K562 (cell line): ENCODE results near the gene PHF12. TPM values are rescaled to one million over a fixed set of nuclear protein-coding genes. Genes with fewer than 3 reads are reported as not detected.
A peak's percentile ranks its signal among the peaks of the same experiment; 100 is the strongest.

Experiments used
- ATAC-seq: fragments of 200-7000 bp; cut with Tn5 transposase; 3 replicates; pipeline ENCODE4 v1.9.1; 2020; ENCODE audit warnings: moderate library complexity
- BruUV-seq: library from RNA; stranded (reverse); fragments of 400-500 nt; replicated peaks from 2 replicates; lab custom pipeline; 2021; lab: Mats Ljungman, UMichigan
- CTCF ChIA-PET: fragments of 300-600 bp; formaldehyde crosslinking; extraction: SDS; loops from one replicate; lab custom pipeline; 2021; ENCODE audit warnings: low intra/inter-chr PET ratio; lab: Yijun Ruan, JAX
- POLR2A ChIA-PET: fragments of 300-600, 350-650 bp; sonication (Branson Sonifier 250); formaldehyde crosslinking; extraction: SDS; loops from one replicate; lab custom pipeline; 2021; ENCODE audit warnings: antibody characterized with exemption, inconsistent platforms; lab: Yijun Ruan, JAX
- DNase-seq, 4 experiments: peaks; one replicate each; pipeline versions ENCODE4 v3.0.0 to v3.0.0-alpha.2; 2011 to 2018; ENCODE audit warnings: low spot score in 3 of 4, mixed read lengths in 3 of 4; ENCODE audit errors: extremely low read depth in 1 of 4
- FAIRE-seq: peaks from 2 replicates; lab custom pipeline; 2011; peaks lifted over from hg19 to GRCh38; lab: Jason Lieb, UNC
- H2AFZ ChIP-seq: 2 replicates; pipeline ENCODE4 v1.6.0; 2011; ENCODE audit warnings: low read depth, low read length, control low read depth, inconsistent platforms
- H3K27ac ChIP-seq: fragments of 200-600 bp; 3 replicates; pipeline ENCODE4 v1.8.0; 2011; ENCODE audit warnings: low read depth, mild to moderate bottlenecking, control low read depth, inconsistent platforms, low read length, moderate library complexity, mixed read lengths; ENCODE audit errors: extremely low read depth
- H3K27me3 ChIP-seq, 2 experiments: fragments of 300-600 bp in 1 of 2; 2 replicates in 1 of 2; 3 replicates in 1 of 2; pipeline versions ENCODE4 v1.6.0 to v1.8.0; 2011; ENCODE audit warnings: inconsistent platforms in 2 of 2, low read length in 2 of 2, mild to moderate bottlenecking in 1 of 2, mixed read lengths in 1 of 2, moderate library complexity in 1 of 2; ENCODE audit not compliant: control insufficient read depth in 2 of 2, insufficient read depth in 2 of 2
- H3K36me3 ChIP-seq: fragments of 300-600 bp; 3 replicates; pipeline ENCODE4 v1.8.0; 2011; ENCODE audit warnings: mild to moderate bottlenecking, low read length, inconsistent platforms; ENCODE audit not compliant: control insufficient read depth, insufficient read depth
- H3K4me1 ChIP-seq, 2 experiments: fragments of 200-600 bp in 1 of 2; replicated peaks in 1 of 2; 2 replicates in 1 of 2; 3 replicates in 1 of 2; pipeline versions ENCODE4 v1.5.1 to v1.8.0; 2011; ENCODE audit warnings: inconsistent platforms in 2 of 2, low read length in 2 of 2, mild to moderate bottlenecking in 1 of 2, mixed read lengths in 1 of 2, moderate library complexity in 1 of 2; ENCODE audit not compliant: control insufficient read depth in 2 of 2, insufficient read depth in 2 of 2
- H3K4me2 ChIP-seq: 2 replicates; pipeline ENCODE4 v1.6.1; 2011; ENCODE audit warnings: low read length, control low read depth, inconsistent platforms, mixed read lengths; ENCODE audit not compliant: insufficient read depth
- H3K4me3 ChIP-seq: fragments of 200-600 bp; sonication (generic), shearing (Covaris generic); 2 replicates; pipeline ENCODE4 v1.5.1; 2016; ENCODE audit warnings: control low read depth, inconsistent platforms
- H3K79me2 ChIP-seq: fragments of 200-600 bp; 3 replicates; pipeline ENCODE4 v1.8.0; 2011; ENCODE audit warnings: low read length, inconsistent platforms; ENCODE audit not compliant: control insufficient read depth, insufficient read depth
- H3K9ac ChIP-seq, 2 experiments: 2 replicates each; pipeline versions ENCODE4 v1.6.0 to v1.6.1; 2011; ENCODE audit warnings: low read depth in 2 of 2, low read length in 2 of 2, control low read depth in 1 of 2, inconsistent platforms in 1 of 2, mild to moderate bottlenecking in 1 of 2, mixed read lengths in 1 of 2; ENCODE audit not compliant: insufficient read depth in 1 of 2
- H3K9me1 ChIP-seq: one replicate; pipeline ENCODE4 v1.6.0; 2011; ENCODE audit warnings: inconsistent platforms, mild to moderate bottlenecking, low read length, moderate library complexity; ENCODE audit not compliant: control insufficient read depth, insufficient read depth
- H3K9me3 ChIP-seq: replicated peaks from 2 replicates; pipeline ENCODE4 v1.5.1; 2011; ENCODE audit warnings: low read depth, low read length, inconsistent platforms; ENCODE audit not compliant: control insufficient read depth, insufficient read depth
- H4K20me1 ChIP-seq: replicated peaks from 2 replicates; pipeline ENCODE4 v1.6.1; 2011; ENCODE audit warnings: low read length, inconsistent platforms, mixed read lengths; ENCODE audit not compliant: control insufficient read depth, insufficient read depth
- BCOR ChIP-seq: fragments of 450-650 bp; IDR thresholded peaks from 2 replicates; pipeline ENCODE4 v1.6.1; 2016
- BMI1 ChIP-seq: fragments of 150-350 bp; IDR thresholded peaks from 2 replicates; pipeline ENCODE4 v1.6.1; 2014; ENCODE audit warnings: low read length
- CBX8 ChIP-seq: fragments of 200-600 bp; sonication (generic); IDR thresholded peaks from 2 replicates; pipeline ENCODE4 v1.6.1; 2012; ENCODE audit warnings: borderline replicate concordance, mixed run types, low read depth, mild to moderate bottlenecking, moderate library complexity, mixed read lengths, low read length, control low read depth, inconsistent platforms; ENCODE audit not compliant: poor library complexity, severe bottlenecking; ENCODE audit errors: extremely low read depth
- FOXA3 ChIP-seq, 2 experiments: fragments of 450-650 bp in 1 of 2; sonication (generic) in 1 of 2; formaldehyde crosslinking; IDR thresholded peaks in 1 of 2; conservative IDR thresholded peaks in 1 of 2; 2 replicates each; pipeline versions ENCODE4 v1.4.0 to v1.8.0; 2020 to 2022; ENCODE audit warnings: mild to moderate bottlenecking in 2 of 2, missing genetic modification reagents in 1 of 2
- HCFC1 ChIP-seq: IDR thresholded peaks from 2 replicates; pipeline ENCODE4 v1.6.1; 2012; ENCODE audit warnings: low read depth, low read length, improper control_type of control experiment
- MTF1 ChIP-seq: fragments of 250-450 bp; sonication (Bioruptor Pico); IDR thresholded peaks from 2 replicates; pipeline ENCODE4 v1.9.0; 2021; ENCODE audit warnings: moderate library complexity, mild to moderate bottlenecking, inconsistent platforms, borderline replicate concordance
- RHOXF2B ChIP-seq: fragments of 250-450 bp; sonication (Bioruptor Pico); conservative IDR thresholded peaks from 2 replicates; pipeline ENCODE4 v1.5.1; 2021
- SAFB ChIP-seq: fragments of 200-400 bp; formaldehyde crosslinking; IDR thresholded peaks from 2 replicates; pipeline ENCODE4 v1.6.1; 2017; ENCODE audit warnings: low read depth, low read length, borderline replicate concordance
- ZFPM2 ChIP-seq: fragments of 250-450 bp; sonication (Bioruptor Pico); IDR thresholded peaks from 2 replicates; pipeline ENCODE4 v1.5.1; 2022; ENCODE audit warnings: mild to moderate bottlenecking
- ZNF232 ChIP-seq: sonication (generic); formaldehyde crosslinking; IDR thresholded peaks from 2 replicates; pipeline ENCODE4 v1.8.0; 2022; ENCODE audit warnings: mild to moderate bottlenecking, missing genetic modification reagents
- ZNF449 ChIP-seq: fragments of 250-450 bp; sonication (Bioruptor Pico); IDR thresholded peaks from 2 replicates; pipeline ENCODE4 v1.8.0; 2022; ENCODE audit warnings: moderate library complexity, mild to moderate bottlenecking, inconsistent platforms
- ZNF57 ChIP-seq: fragments of 450-650 bp; formaldehyde crosslinking; IDR thresholded peaks from 2 replicates; pipeline ENCODE4 v1.4.0; 2020; ENCODE audit warnings: mild to moderate bottlenecking, moderate library complexity
- ZNF668 ChIP-seq: fragments of 250-450 bp; sonication (Bioruptor Pico); IDR thresholded peaks from 2 replicates; pipeline ENCODE4 v1.8.0; 2022; ENCODE audit warnings: mild to moderate bottlenecking, inconsistent platforms
- WGBS: fragments of 100-300 bp; shearing (Covaris generic); methylation state at CpG from one replicate; pipeline ENCODE4 v1.1.6; 2016; ENCODE audit warnings: low coverage, mixed read lengths; ENCODE audit not compliant: insufficient coverage; ENCODE audit errors: missing lambda C conversion rate; 5-methylcytosine and 5-hydroxymethylcytosine counted together
- in situ Hi-C: fragments of 300-500 bp; cut with MboI; formaldehyde crosslinking; loops from 4 replicates; pipeline ENCODE4 v1.15.0; 2018; ENCODE audit warnings: inconsistent platforms, mixed read lengths
- intact Hi-C: fragments of 100-400 bp; cut with micrococcal nuclease; formaldehyde crosslinking; loops from 2 replicates; pipeline ENCODE4 v1.14.2; 2022
- polyA plus RNA-seq, 8 experiments: library from polyadenylated mRNA; depleted of rRNA in 4 of 8; stranded (reverse) in 5 of 8; unstranded in 3 of 8; fragments of >200 nt; fragmentation: Nextera tagmentation in 2 of 8; fragmentation: Illumina TruSeq in 1 of 8; extraction: Ambion mirVana in 2 of 8; extraction: Trizol in 1 of 8; gene quantifications; 2 replicates each; pipeline versions ENCODE4 v1.2.1 to v1.2.3, GENCODE V29; 2011 to 2014; ENCODE audit warnings: inconsistent platforms in 1 of 8, missing spikeins in 1 of 8
- total RNA-seq, 7 experiments: library from RNA; depleted of rRNA in 6 of 7; stranded (reverse); fragments of >200 nt in 6 of 7; fragmentation: Illumina TruSeq in 2 of 7; extraction: Trizol in 2 of 7; gene quantifications; 2 replicates each; pipeline versions ENCODE4 v1.2.1 to v1.2.3, GENCODE V29; 2011 to 2021; ENCODE audit warnings: low replicate concordance in 1 of 7
- TF ChIP-seq, protein P1 (sequence below): fragments of 450-650 bp; formaldehyde crosslinking; IDR thresholded peaks from 2 replicates; pipeline ENCODE4 v1.4.0; 2022; ENCODE audit warnings: mild to moderate bottlenecking, moderate library complexity

The PHF12 gene
- total and polyA plus RNA-seq, 9 of the 15 experiments (the other 6 are each of a cell fraction or from before 2014, with no cell fraction given) = 0.82 to 31.3 (median 13.5) TPM

GRCh38 chr17:28901866-28902818, 49.2 kb downstream of the PHF12 start:
- ATAC-seq = peak; percentile 50
- no peaks in the 10 kb centered on the region for H3K9me3 ChIP-seq
- H2AFZ ChIP-seq = peak overlapping the region; percentile 84
- 0 out of 2 replicates have a peak, but pooled peaks cover 3% of the 10 kb centered on the region for H4K20me1 ChIP-seq
- no peaks in the 10 kb centered on the region for H3K27me3 ChIP-seq
- peaks cover 64 to 71% of the 10 kb centered on the region in 2 experiments for H3K4me1 ChIP-seq
- peak overlapping the region; percentile 92 for H3K4me2 ChIP-seq
- ChIA-PET POLR2A (interaction anchor here (0.6 to 2.4 kb wide), 10 partner anchors 9 to 225 kb away, joined by 3 to 9 read pairs (median 4); partner anchors contain the start of gene TLCD1), CTCF (interaction anchor here (1.1 to 2.4 kb wide), 2 partner anchors 152 to 175 kb away, joined by 3 to 14 read pairs; partner anchors contain the start of gene TLCD1)
- H3K4me3 ChIP-seq = peak overlapping the region; percentile 81
- peaks cover 48% of the 10 kb centered on the region for H3K79me2 ChIP-seq
- no peaks in the 10 kb centered on the region for H3K9me1 ChIP-seq
- BruUV-seq = no TSS peak
- intact Hi-C loops = loop anchor here (2.0 to 10.0 kb wide), 6 partner anchors 40 to 307 kb away; partner anchors contain the start of genes PHF12, SPAG5 and TLCD1
- peak overlapping the region; percentile 85 for H3K27ac ChIP-seq
- no peak for FAIRE-seq
- in situ Hi-C loops = no loop called here
- peaks cover 56% of the 10 kb centered on the region for H3K36me3 ChIP-seq
- peak; percentile 67 to 80 (median 76) for DNase-seq
- H3K9ac ChIP-seq = peak overlapping the region; percentile 89 to 91
- WGBS = under 1% methylated on average over 60 of the region's 62 CpGs
- TF ChIP-seq MTF1 (no peak), ZNF57 (no peak), BMI1 (no peak), CBX8 (no peak), BCOR (peak; percentile 88), HCFC1 (0 out of 2 replicates have a peak, but pooled peaks have one; percentile 15), FOXA3 (CRISPR knock-in tag; conservative IDR thresholded peaks at IDR 0.05 in 1 of 2, IDR thresholded peaks at IDR 0.05 in 1 of 2) (no peak), ZFPM2 (CRISPR knock-in tag) (no peak), ZNF232 (CRISPR knock-in tag) (peak; percentile 70; the same call in 1 of the 2 replicates), ZNF668 (CRISPR knock-in tag) (0 out of 2 replicates have a peak, but pooled peaks have one; percentile 21), SAFB (no peak), ZNF449 (no peak), RHOXF2B (CRISPR knock-in tag) (no peak)
- TF ChIP-seq, protein P1, sequence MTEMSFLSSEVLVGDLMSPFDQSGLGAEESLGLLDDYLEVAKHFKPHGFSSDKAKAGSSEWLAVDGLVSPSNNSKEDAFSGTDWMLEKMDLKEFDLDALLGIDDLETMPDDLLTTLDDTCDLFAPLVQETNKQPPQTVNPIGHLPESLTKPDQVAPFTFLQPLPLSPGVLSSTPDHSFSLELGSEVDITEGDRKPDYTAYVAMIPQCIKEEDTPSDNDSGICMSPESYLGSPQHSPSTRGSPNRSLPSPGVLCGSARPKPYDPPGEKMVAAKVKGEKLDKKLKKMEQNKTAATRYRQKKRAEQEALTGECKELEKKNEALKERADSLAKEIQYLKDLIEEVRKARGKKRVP (CRISPR knock-in tag) = no peak
